ENCODE measurements around the gene CPA4.
"Not testable (repeated sequence)": the region's sequence is repeated elsewhere in the genome, so short reads cannot be mapped to it uniquely, and the experiment has no call there.

Gene CPA4

GRCh38 chr7:130309986-130310385, 17.0 kb downstream of the CPA4 start:
- Histone ChIP-seq H3K4me3 (ENCODE audit: low read length) (no peak overlapping the region), H3K9me3 (ENCODE audit: control insufficient read depth, low read length) (no peaks in the 10 kb centered on the region), H3K4me1 (ENCODE audit: control insufficient read depth, insufficient read depth, low read length) (no peaks in the 10 kb centered on the region), H3K27me3 (ENCODE audit: control insufficient read depth, insufficient read depth, low read length) (peaks cover 6% of the 10 kb centered on the region), H3K9ac (ENCODE audit: low read length) (no peak overlapping the region), H3K36me3 (ENCODE audit: control insufficient read depth, insufficient read depth, low read length) (no peaks in the 10 kb centered on the region)

GRCh38 chr7:130314305-130314704, 21.3 kb downstream of the CPA4 start:
- peaks cover 6% of the 10 kb centered on the region for H3K27me3 ChIP-seq (ENCODE audit: control insufficient read depth, insufficient read depth, low read length)
- no peak overlapping the region for H3K9ac ChIP-seq (ENCODE audit: low read length)
- H3K9me3 ChIP-seq (ENCODE audit: control insufficient read depth, low read length), result no peaks in the 10 kb centered on the region
- no peaks in the 10 kb centered on the region for H3K36me3 ChIP-seq (ENCODE audit: control insufficient read depth, insufficient read depth, low read length)
- H3K4me1 ChIP-seq (ENCODE audit: control insufficient read depth, insufficient read depth, low read length), result no peaks in the 10 kb centered on the region
- H3K4me3 ChIP-seq (ENCODE audit: low read length), result no peak overlapping the region

- H3K9me3 ChIP-seq (ENCODE audit: control insufficient read depth, low read length), result no peaks in the 10 kb centered on the region
- H3K9ac ChIP-seq (ENCODE audit: low read length), result no peak overlapping the region
- peaks cover 4% of the 10 kb centered on the region for H3K27me3 ChIP-seq (ENCODE audit: control insufficient read depth, insufficient read depth, low read length)
- H3K4me1 ChIP-seq (ENCODE audit: control insufficient read depth, insufficient read depth, low read length), result no peaks in the 10 kb centered on the region
- no peaks in the 10 kb centered on the region for H3K36me3 ChIP-seq (ENCODE audit: control insufficient read depth, insufficient read depth, low read length)
- H3K4me3 ChIP-seq (ENCODE audit: low read length), result no peak overlapping the region
These were observed 26.6 kb downstream of the CPA4 start for GRCh38 chr7:130319541-130319940.

- H3K9ac ChIP-seq (ENCODE audit: low read length); H3K9me3 ChIP-seq (ENCODE audit: control insufficient read depth, low read length); H3K4me1 ChIP-seq (ENCODE audit: control insufficient read depth, insufficient read depth, low read length); H3K27me3 ChIP-seq (ENCODE audit: control insufficient read depth, insufficient read depth, low read length); H3K4me3 ChIP-seq (ENCODE audit: low read length); H3K36me3 ChIP-seq (ENCODE audit: control insufficient read depth, insufficient read depth, low read length): not testable (repeated sequence)
These were observed 28.7 kb downstream of the CPA4 start for GRCh38 chr7:130321542-130322229.

- Histone ChIP-seq H3K9ac (ENCODE audit: low read length) (no peak overlapping the region), H3K36me3 (ENCODE audit: control insufficient read depth, insufficient read depth, low read length) (no peaks in the 10 kb centered on the region), H3K4me1 (ENCODE audit: control insufficient read depth, insufficient read depth, low read length) (no peaks in the 10 kb centered on the region), H3K27me3 (ENCODE audit: control insufficient read depth, insufficient read depth, low read length) (no peaks in the 10 kb centered on the region), H3K9me3 (ENCODE audit: control insufficient read depth, low read length) (no peaks in the 10 kb centered on the region), H3K4me3 (ENCODE audit: low read length) (no peak overlapping the region)
These were observed 29.7 kb downstream of the CPA4 start for GRCh38 chr7:130322615-130323014.

- no peak overlapping the region for H3K4me3 ChIP-seq (ENCODE audit: low read length)
- no peak overlapping the region for H3K9ac ChIP-seq (ENCODE audit: low read length)
- no peaks in the 10 kb centered on the region for H3K4me1 ChIP-seq (ENCODE audit: control insufficient read depth, insufficient read depth, low read length)
- H3K27me3 ChIP-seq (ENCODE audit: control insufficient read depth, insufficient read depth, low read length), result no peaks in the 10 kb centered on the region
- no peaks in the 10 kb centered on the region for H3K9me3 ChIP-seq (ENCODE audit: control insufficient read depth, low read length)
- H3K36me3 ChIP-seq (ENCODE audit: control insufficient read depth, insufficient read depth, low read length), result no peaks in the 10 kb centered on the region
These were observed 31.5 kb downstream of the CPA4 start for GRCh38 chr7:130324306-130324943.

GRCh38 chr7:130329681-130330080, 36.7 kb downstream of the CPA4 start:
- H3K4me3 ChIP-seq (ENCODE audit: low read length), result no peak overlapping the region
- H3K27me3 ChIP-seq (ENCODE audit: control insufficient read depth, insufficient read depth, low read length), result no peaks in the 10 kb centered on the region
- H3K9ac ChIP-seq (ENCODE audit: low read length), result no peak overlapping the region
- no peaks in the 10 kb centered on the region for H3K4me1 ChIP-seq (ENCODE audit: control insufficient read depth, insufficient read depth, low read length)
- H3K9me3 ChIP-seq (ENCODE audit: control insufficient read depth, low read length), result no peaks in the 10 kb centered on the region
- no peaks in the 10 kb centered on the region for H3K36me3 ChIP-seq (ENCODE audit: control insufficient read depth, insufficient read depth, low read length)

GRCh38 chr7:130332259-130333053, 39.5 kb downstream of the CPA4 start:
- H3K9me3 ChIP-seq (ENCODE audit: control insufficient read depth, low read length), result no peaks in the 10 kb centered on the region
- no peaks in the 10 kb centered on the region for H3K27me3 ChIP-seq (ENCODE audit: control insufficient read depth, insufficient read depth, low read length)
- no peaks in the 10 kb centered on the region for H3K36me3 ChIP-seq (ENCODE audit: control insufficient read depth, insufficient read depth, low read length)
- no peaks in the 10 kb centered on the region for H3K4me1 ChIP-seq (ENCODE audit: control insufficient read depth, insufficient read depth, low read length)
- H3K4me3 ChIP-seq (ENCODE audit: low read length), result no peak overlapping the region
- no peak overlapping the region for H3K9ac ChIP-seq (ENCODE audit: low read length)

GRCh38 chr7:130333832-130334231, 40.9 kb downstream of the CPA4 start:
- Histone ChIP-seq H3K4me3 (ENCODE audit: low read length) (no peak overlapping the region), H3K9me3 (ENCODE audit: control insufficient read depth, low read length) (no peaks in the 10 kb centered on the region), H3K9ac (ENCODE audit: low read length) (no peak overlapping the region), H3K27me3 (ENCODE audit: control insufficient read depth, insufficient read depth, low read length) (no peaks in the 10 kb centered on the region), H3K36me3 (ENCODE audit: control insufficient read depth, insufficient read depth, low read length) (no peaks in the 10 kb centered on the region), H3K4me1 (ENCODE audit: control insufficient read depth, insufficient read depth, low read length) (no peaks in the 10 kb centered on the region)

- H3K4me1 ChIP-seq (ENCODE audit: control insufficient read depth, insufficient read depth, low read length), result no peaks in the 10 kb centered on the region
These were observed 41.3 kb downstream of the CPA4 start for GRCh38 chr7:130334274-130334673.

GRCh38 chr7:130337410-130337971, 44.5 kb downstream of the CPA4 start:
- Histone ChIP-seq H3K27me3 (ENCODE audit: control insufficient read depth, insufficient read depth, low read length) (no peaks in the 10 kb centered on the region), H3K4me1 (ENCODE audit: control insufficient read depth, insufficient read depth, low read length) (no peaks in the 10 kb centered on the region), H3K9ac (ENCODE audit: low read length) (no peak overlapping the region), H3K36me3 (ENCODE audit: control insufficient read depth, insufficient read depth, low read length) (no peaks in the 10 kb centered on the region), H3K9me3 (ENCODE audit: control insufficient read depth, low read length) (no peaks in the 10 kb centered on the region), H3K4me3 (ENCODE audit: low read length) (no peak overlapping the region)

More at GRCh38 chr7:130334274-130334673, 41.3 kb downstream of the CPA4 start:
- Histone ChIP-seq H3K27me3 (ENCODE audit: control insufficient read depth, insufficient read depth, low read length) (no peaks in the 10 kb centered on the region), H3K9me3 (ENCODE audit: control insufficient read depth, low read length) (no peaks in the 10 kb centered on the region), H3K9ac (ENCODE audit: low read length) (no peak overlapping the region), H3K36me3 (ENCODE audit: control insufficient read depth, insufficient read depth, low read length) (no peaks in the 10 kb centered on the region), H3K4me3 (ENCODE audit: low read length) (no peak overlapping the region)

GRCh38 chr7:130338233-130338632, 45.3 kb downstream of the CPA4 start:
- Histone ChIP-seq H3K4me3 (ENCODE audit: low read length) (no peak overlapping the region), H3K27me3 (ENCODE audit: control insufficient read depth, insufficient read depth, low read length) (no peaks in the 10 kb centered on the region), H3K36me3 (ENCODE audit: control insufficient read depth, insufficient read depth, low read length) (no peaks in the 10 kb centered on the region), H3K4me1 (ENCODE audit: control insufficient read depth, insufficient read depth, low read length) (no peaks in the 10 kb centered on the region), H3K9me3 (ENCODE audit: control insufficient read depth, low read length) (no peaks in the 10 kb centered on the region), H3K9ac (ENCODE audit: low read length) (no peak overlapping the region)

Data from mucosa of stomach (tissue), 1 donor.